HG03571 (cell line): Measurements from ENCODE around the gene DIP2C.
"Not testable (repeated sequence)": the region's sequence is repeated elsewhere in the genome, so short reads cannot be mapped to it uniquely, and the experiment has no call there.

Source experiments
- ATAC-seq: cut with Tn5 transposase; IDR thresholded peaks from one replicate; pipeline ENCODE4 v1.9.1; 2021; ENCODE audit not compliant: unreplicated experiment

Gene DIP2C

DNA sequence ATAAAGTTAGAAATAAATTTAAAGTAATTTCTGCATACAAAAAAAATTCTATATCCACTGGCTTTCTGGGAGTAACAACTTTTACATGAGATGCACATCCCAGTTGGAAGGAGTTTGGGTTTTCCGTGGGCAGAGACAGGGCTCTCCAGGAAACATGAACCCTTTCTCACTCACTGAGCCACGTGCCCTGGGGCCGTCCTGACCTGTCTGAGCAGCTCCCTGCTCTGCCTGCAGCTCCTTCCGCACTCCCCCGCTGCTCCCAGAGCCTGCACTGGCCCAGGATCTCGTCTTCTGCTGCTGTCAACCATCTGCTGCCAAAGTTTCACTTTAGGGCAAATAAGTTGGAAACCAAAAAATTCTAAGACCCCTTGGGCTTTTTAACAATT, 169.1 kb downstream of the DIP2C start:
- no peak for ATAC-seq

GRCh38 chr10:519716-520401, 169.6 kb downstream of the DIP2C start:
- ATAC-seq = no peak

DNA sequence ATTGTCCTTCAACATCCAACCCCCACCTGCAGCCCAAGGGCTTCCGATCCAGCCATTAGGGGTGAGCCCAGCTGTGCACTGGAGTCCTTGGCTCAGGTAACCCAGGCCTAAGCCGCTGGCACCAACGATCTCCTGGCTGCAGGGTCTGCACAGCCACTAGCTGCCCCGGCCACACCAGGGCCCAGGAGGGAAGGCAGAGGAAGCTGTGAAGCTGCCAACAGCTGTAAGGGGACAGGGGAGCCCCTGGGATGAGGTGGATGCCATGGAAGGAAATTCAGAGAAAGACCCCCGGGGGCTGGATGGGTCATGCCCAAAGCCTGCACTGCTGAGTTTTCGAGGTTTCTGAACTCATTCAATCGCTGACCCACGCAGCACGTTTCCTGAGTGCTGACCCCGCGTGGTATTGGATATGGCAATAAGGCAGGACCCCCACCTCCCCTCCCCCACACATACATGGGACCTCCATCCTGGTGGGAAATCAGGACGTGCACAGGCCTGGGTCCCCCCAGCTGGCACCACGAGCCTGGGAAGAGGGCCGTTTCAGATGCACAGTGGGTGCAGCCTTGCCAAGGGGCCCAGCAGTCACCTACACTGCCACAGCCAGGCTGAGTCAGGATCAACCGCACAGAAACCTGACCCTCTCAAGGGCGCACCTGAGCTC, 170.3 kb downstream of the DIP2C start:
- ATAC-seq = no peak

- ATAC-seq = no peak
Observed at GRCh38 chr10:517872-518475, 171.5 kb downstream of the DIP2C start.

- ATAC-seq = no peak
Observed at GRCh38 chr10:517241-517830, 172.1 kb downstream of the DIP2C start.

DNA sequence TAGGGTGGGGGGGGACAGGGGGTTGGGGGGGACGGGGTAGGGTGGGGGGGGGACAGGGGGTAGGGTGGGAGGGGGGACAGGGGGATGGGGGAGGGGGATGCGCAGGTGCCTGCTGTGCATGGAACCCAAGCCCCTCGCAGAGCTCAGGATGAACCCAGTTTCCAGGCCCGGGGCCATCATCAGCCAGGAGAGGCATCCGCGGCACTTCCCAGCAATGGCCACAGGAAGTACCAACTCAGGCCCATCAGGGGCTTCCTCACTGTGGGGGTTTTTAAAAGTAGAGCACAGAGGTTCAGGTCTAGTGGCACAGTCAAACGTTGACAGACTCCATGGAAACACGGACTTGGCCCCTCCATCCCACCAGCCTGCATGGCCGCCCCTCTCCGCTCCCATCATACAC, 172.7 kb downstream of the DIP2C start:
- ATAC-seq = no peak

DNA sequence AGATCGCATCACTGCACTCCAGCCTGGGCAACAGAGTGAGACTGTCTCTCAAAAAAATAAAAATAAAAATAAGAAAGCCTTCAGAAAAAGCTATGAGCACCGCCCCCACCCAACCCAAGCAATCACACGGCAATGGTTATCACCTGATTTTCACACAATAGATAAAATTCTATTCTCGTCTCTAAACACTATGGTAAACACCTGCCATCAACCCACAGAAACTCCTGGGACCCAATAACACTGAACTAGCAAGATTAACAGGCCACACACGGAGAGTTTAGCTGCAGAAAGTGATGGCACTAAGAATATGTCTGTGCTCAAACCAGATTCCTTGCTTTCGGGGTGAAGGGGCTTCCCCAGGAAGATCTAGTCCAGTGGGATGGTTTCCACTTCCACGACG, 173.8 kb downstream of the DIP2C start:
- no peak for ATAC-seq

GRCh38 chr10:514137-514671, 175.3 kb downstream of the DIP2C start:
- ATAC-seq = no peak

GRCh38 chr10:513393-513792, 176.1 kb downstream of the DIP2C start:
- ATAC-seq = no peak

- not testable (repeated sequence) for ATAC-seq
Observed at GRCh38 chr10:512661-513060, 176.8 kb downstream of the DIP2C start.

DNA sequence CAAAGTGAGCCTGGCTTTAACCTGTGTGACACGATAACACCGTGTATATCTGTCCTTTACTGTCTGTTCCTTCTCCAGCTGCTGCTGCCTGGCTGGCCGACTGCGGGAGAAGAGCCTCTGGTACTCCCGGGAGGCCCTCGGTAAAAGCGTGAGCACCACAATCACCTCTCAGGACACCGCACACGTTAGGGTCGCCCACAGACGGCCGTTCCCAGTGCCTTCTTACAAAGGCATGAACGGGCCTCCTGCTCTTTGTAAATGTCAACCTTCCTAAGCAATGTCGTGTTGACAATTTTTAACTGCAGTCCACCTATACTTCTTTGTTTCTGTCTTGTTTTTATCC, 177.6 kb downstream of the DIP2C start:
- ATAC-seq = no peak

DNA sequence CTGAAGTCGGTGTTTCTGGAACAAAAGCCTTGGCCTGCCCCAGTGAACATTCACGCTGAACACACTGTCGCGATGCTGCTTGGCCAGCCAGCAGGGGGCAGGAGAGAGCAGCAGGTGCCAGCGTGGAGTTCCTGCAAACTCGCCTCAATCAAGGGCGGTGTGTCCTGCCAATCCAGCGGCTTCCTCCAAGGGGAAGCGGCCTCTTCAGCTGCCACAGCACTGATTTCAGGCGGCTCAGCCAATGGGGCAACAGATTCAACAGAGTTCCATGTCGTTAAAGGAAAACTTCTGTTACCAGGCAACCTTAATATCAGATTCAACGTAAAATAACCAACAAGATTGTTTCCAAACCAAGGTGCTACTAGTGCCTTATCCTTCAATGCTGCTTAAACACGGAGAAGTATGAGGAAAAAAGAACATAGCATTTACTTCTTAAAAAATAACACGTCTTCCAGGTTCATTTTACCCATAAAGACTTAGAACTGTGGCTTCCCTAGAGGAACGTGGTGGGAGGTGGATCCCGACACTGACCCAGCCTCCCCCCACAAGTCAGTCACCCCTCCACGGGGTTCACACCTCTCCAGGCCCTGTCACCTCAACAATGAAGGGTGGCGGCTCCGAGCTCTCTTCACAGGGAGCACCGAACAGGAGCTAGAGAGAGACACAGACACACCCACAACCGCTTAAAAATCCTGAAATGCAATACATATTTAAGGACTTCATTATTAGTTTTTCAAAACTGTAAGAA, 178.2 kb downstream of the DIP2C start:
- ATAC-seq = peak; percentile 67

DNA sequence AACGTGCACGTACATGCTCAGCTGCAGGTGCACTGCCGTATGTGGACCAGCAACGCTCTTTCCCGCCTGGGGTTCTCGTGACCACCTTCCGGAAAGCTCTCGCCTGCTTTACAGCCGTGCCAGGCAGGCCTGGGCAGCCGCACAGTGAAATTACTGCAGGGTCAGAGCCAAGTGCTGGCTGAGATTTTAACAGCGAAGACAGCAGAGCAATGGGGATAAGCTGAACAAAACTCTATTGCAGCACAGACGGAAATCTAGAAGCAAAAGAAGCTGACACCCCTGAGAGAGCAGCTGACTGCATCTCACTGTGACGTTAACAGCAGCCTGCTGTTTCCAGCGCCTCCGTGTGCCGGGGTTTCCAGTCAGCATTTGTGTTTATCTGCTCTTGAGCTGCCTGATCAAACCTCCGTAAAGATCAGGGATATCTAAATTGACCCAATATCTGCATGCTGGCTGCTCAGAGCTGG, 179.0 kb downstream of the DIP2C start:
- no peak for ATAC-seq

DNA sequence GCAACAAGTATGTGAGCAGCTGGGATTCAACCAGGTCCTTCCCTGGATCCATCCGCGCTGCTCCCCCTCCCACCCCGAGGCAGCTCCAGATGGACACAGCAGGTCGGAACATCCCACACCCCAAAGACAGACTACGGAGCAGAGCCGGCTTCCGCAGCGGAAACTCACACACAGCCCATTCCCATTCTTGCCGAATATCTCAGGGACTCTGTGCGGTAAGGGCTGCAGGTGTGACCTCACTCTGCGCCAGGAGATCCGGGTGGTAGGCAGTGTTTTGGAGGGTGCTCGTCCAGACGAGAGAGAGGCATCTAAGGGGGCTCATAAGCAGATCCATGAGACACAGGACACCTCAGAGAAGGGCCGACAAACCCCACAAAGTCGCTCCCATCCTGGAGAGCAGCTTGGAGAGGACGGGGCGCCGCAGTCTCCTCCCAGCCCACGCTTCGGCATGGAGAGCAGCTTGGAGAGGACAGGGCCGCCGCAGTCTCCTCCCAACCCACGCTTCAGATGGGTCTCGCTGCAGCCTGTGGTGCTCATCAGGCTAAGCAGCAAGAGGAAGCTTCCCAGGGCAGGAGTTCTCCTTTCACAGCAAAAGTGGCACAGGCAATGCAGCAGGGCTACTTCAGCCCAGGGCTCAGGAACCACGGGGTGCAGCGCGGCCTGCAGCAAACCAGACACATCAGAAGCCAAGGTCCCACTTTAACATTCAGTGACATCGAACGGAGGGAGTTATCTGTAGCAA, 179.9 kb downstream of the DIP2C start:
- no peak for ATAC-seq

DNA sequence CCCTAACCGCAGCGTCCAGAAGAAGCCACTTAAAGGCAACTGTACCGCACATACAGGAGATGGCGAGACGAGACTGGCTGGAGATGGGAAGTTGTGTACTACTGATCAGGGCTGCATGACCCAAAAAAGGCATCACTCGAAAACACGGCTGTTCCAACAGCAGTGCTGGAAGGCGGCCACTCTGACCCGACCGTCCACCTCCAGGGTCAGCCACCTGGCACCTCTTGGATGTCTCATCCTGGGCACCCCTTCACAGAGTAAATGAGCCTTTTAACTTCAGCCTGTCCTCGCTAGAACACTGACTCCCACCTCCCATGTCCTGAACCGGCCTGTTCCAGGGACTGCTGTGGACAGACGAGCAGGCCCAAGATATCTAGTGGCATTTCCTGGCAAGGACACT, 180.7 kb downstream of the DIP2C start:
- no peak for ATAC-seq

DNA sequence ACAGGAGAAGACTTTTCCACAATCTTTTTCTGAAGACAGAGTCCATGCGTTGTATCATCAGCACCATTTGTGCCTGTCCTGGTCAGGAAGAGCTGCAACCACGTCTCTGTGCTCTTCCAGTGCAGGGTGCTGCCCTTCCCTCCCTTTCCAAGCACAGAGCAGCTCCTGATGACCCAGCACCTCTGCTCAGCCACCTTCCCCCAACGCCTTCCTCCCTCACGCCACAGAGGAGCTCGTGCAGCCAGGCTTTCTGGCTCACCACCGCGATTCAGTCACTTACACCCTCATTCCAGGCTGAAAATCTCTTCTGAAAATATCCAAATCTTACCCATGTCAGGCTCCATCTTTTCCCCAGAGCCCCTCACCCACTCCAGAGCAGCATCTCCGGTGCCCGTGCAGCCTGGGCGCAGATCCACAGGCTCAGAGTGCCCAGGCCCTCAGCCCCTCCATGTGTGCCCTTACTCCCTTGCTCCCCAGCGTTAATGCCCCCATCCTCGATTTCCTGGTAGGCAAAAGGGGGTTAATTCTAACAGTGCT, 181.5 kb downstream of the DIP2C start:
- no peak for ATAC-seq

DNA sequence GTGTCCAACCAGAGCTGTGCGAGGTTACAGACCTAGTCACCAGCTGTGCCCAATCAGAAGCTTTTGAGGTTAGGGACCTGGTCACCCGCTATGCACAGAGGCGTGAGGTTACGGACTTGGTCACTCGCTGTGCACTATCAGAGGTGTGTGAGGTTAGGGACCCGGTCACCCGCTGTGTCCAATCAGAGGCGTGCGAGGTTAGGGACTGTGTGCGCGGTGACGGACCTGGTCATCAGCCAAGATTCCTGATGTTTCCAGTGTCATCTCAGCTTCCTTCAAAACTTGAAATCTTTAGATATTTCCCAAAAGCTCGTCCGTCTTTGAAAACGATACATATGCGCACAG, 182.1 kb downstream of the DIP2C start:
- no peak for ATAC-seq

GRCh38 chr10:506451-507354, 182.8 kb downstream of the DIP2C start:
- no peak for ATAC-seq

GRCh38 chr10:505419-505818, 184.0 kb downstream of the DIP2C start:
- no peak for ATAC-seq
